Liver (tissue), 10 donors: ENCODE results near the gene USP30. TPM values are rescaled to one million over a fixed set of nuclear protein-coding genes. Genes with fewer than 3 reads are reported as not detected.

ENCODE experiments used
- DNase-seq: peaks from one replicate; pipeline ENCODE4 v3.0.0-alpha.2; 2017; ENCODE audit warnings: low spot score
- H3K27ac ChIP-seq, 2 donors: one replicate each; pipeline ENCODE4 v1.7.0; 2013; ENCODE audit warnings: inconsistent platforms in 2 of 2, low read length in 2 of 2, control low read depth in 1 of 2, low read depth in 1 of 2, mild to moderate bottlenecking in 1 of 2
- H3K27me3 ChIP-seq, 4 donors: one replicate each; pipeline versions ENCODE4 v1.6.1 to v1.7.0; 2013; ENCODE audit warnings: low read length in 3 of 4, inconsistent platforms in 1 of 4, mild to moderate bottlenecking in 1 of 4, moderate library complexity in 1 of 4; ENCODE audit not compliant: control insufficient read depth in 4 of 4, insufficient read depth in 4 of 4
- H3K36me3 ChIP-seq, 4 donors: one replicate each; pipeline versions ENCODE4 v1.6.1 to v1.7.0; 2013; ENCODE audit warnings: low read length in 3 of 4, mild to moderate bottlenecking in 3 of 4, low read depth in 1 of 4, moderate library complexity in 1 of 4; ENCODE audit not compliant: control insufficient read depth in 4 of 4, insufficient read depth in 3 of 4
- H3K4me1 ChIP-seq, 4 donors: one replicate each; pipeline versions ENCODE4 v1.6.1 to v1.7.0; 2013; ENCODE audit warnings: low read length in 3 of 4, mild to moderate bottlenecking in 3 of 4, moderate library complexity in 1 of 4; ENCODE audit not compliant: control insufficient read depth in 4 of 4, insufficient read depth in 4 of 4
- H3K4me3 ChIP-seq, 3 donors: one replicate each; pipeline versions ENCODE4 v1.6.1 to v1.7.0; 2013; ENCODE audit warnings: low read length in 3 of 3, control low read depth in 1 of 3, low read depth in 1 of 3, mild to moderate bottlenecking in 1 of 3
- H3K9ac ChIP-seq, 2 donors: one replicate each; pipeline ENCODE4 v1.7.0; 2013; ENCODE audit warnings: low read length in 2 of 2, mild to moderate bottlenecking in 2 of 2, moderate library complexity in 2 of 2, control low read depth in 1 of 2, low read depth in 1 of 2
- H3K9me3 ChIP-seq, 4 donors: one replicate each; pipeline versions ENCODE4 v1.6.1 to v1.7.0; 2013; ENCODE audit warnings: low read length in 3 of 4; ENCODE audit not compliant: control insufficient read depth in 4 of 4
- EGR1 ChIP-seq, 2 donors: IDR thresholded peaks; 2 replicates each; pipeline ENCODE4 v1.6.1; 2016 to 2018; ENCODE audit warnings: antibody characterized with exemption in 2 of 2, low read depth in 2 of 2
- FOXA2 ChIP-seq: IDR thresholded peaks from 2 replicates; pipeline ENCODE4 v1.6.1; 2016; ENCODE audit warnings: antibody characterized with exemption
- NR2F2 ChIP-seq: IDR thresholded peaks from 2 replicates; pipeline ENCODE4 v1.6.1; 2016; ENCODE audit warnings: antibody characterized with exemption
- RAD21 ChIP-seq, 2 donors: IDR thresholded peaks; 2 replicates each; pipeline ENCODE4 v1.6.1; 2016; ENCODE audit warnings: antibody characterized with exemption in 2 of 2, mild to moderate bottlenecking in 2 of 2
- REST ChIP-seq: IDR thresholded peaks from 2 replicates; pipeline ENCODE4 v1.6.1; 2016; ENCODE audit warnings: antibody characterized with exemption, mild to moderate bottlenecking
- RXRA ChIP-seq, 2 donors: IDR thresholded peaks; 2 replicates each; pipeline ENCODE4 v1.6.1; 2017 to 2018; ENCODE audit warnings: antibody characterized with exemption in 2 of 2, mild to moderate bottlenecking in 1 of 2
- SP1 ChIP-seq: IDR thresholded peaks from 2 replicates; pipeline ENCODE4 v1.6.1; 2018; ENCODE audit warnings: antibody characterized with exemption, mild to moderate bottlenecking
- YY1 ChIP-seq: IDR thresholded peaks from 2 replicates; pipeline ENCODE4 v1.6.1; 2016; ENCODE audit warnings: antibody characterized with exemption, mild to moderate bottlenecking
- WGBS: extraction: QIAGEN DNeasy Blood & Tissue Kit; methylation state at CpG from one replicate; pipeline ENCODE4 v1.1.7; 2013; 5-methylcytosine and 5-hydroxymethylcytosine counted together
- polyA plus RNA-seq, 2 donors: library from polyadenylated mRNA; stranded (reverse) in 1 of 2; unstranded in 1 of 2; fragments of 200-250 nt in 1 of 2; fragments of >200 nt in 1 of 2; fragmentation: Nextera tagmentation in 1 of 2; extraction: Ambion mirVana in 1 of 2; gene quantifications; one replicate each; pipeline versions ENCODE4 v1.2.1 to v1.2.3, GENCODE V29; 2013 to 2015
- small RNA-seq: library from RNA; depleted of rRNA; stranded (forward); fragments of <200 nt; gene quantifications from one replicate; pipeline ENCODE3, GENCODE V24; 2014
- total RNA-seq, 2 donors: library from RNA; depleted of rRNA; stranded (reverse); fragments of >200 nt; gene quantifications; one replicate each; pipeline ENCODE4 v1.2.3, GENCODE V29; 2014
- TF ChIP-seq, protein P1 (sequence below): IDR thresholded peaks from 2 replicates; pipeline ENCODE4 v1.6.1; 2016; ENCODE audit warnings: antibody characterized with exemption
- donor health status: healthy.
- donor health status: healthy.
- donor health status: healthy.
- donor health status: healthy.
- donor health status: healthy.

The USP30 gene
- total and polyA plus RNA-seq, 4 donors, result 6.4 to 12.1 (median 9.4) TPM

GRCh38 chr12:109137055-109137454, 84.7 kb downstream of the USP30 start:
- peak overlapping the region; percentile 9 to 37 for H3K27ac ChIP-seq
- TF ChIP-seq, protein P1, sequence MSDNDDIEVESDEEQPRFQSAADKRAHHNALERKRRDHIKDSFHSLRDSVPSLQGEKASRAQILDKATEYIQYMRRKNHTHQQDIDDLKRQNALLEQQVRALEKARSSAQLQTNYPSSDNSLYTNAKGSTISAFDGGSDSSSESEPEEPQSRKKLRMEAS, result no peak
- TF ChIP-seq EGR1 (IDR thresholded peaks at IDR 0.05; ENCODE audit: low read depth in 2 of 2) (no peak), RXRA (IDR thresholded peaks at IDR 0.05) (peak; percentile 11 to 22), SP1 (peak; percentile 36), REST (no peak), NR2F2 (peak; percentile 94), RAD21 (IDR thresholded peaks at IDR 0.05) (no peak), FOXA2 (no peak), YY1 (no peak)
- no peak overlapping the region for H3K4me3 ChIP-seq
- no peaks in the 10 kb centered on the region for H3K27me3 ChIP-seq
- no peak for DNase-seq
- WGBS, result 73% methylated on average over 2 of the region's 2 CpGs
- H3K4me1 ChIP-seq, result peaks cover 13 to 75% (median 56%) of the 10 kb centered on the region in 4 donors
- peaks cover 0 to 12% (median 5%) of the 10 kb centered on the region in 4 donors for H3K36me3 ChIP-seq
- H3K9me3 ChIP-seq, result no peaks in the 10 kb centered on the region
- no peak overlapping the region for H3K9ac ChIP-seq

Small RNA genes lying within 50 kb of the gene (small RNA-seq; reads per million reads assigned to genes)
- gene AC190387.1 (not detected), gene RNA5SP372 (not detected)

Other genes with a start within 250 kb of the USP30 start
- gene SSH1, start 195.0 kb upstream of the USP30 start, total RNA-seq, result 1 to 10 TPM; 4.7 to 8.5 TPM
- 1 to 10 TPM; 4.5 to 5.6 TPM for gene SSH1, start 195.0 kb upstream of the USP30 start, polyA plus RNA-seq
- 10 to 100 TPM in 1 of 2 donors, under 1 TPM in 1; 0.84 to 28.3 TPM for gene DAO, start 172.5 kb upstream of the USP30 start, total RNA-seq
- 10 to 100 TPM; 17.6 to 51.4 TPM for gene DAO, start 172.5 kb upstream of the USP30 start, polyA plus RNA-seq
- not detected for gene SVOP, start 31.5 kb upstream of the USP30 start, total RNA-seq
- gene SVOP, start 31.5 kb upstream of the USP30 start, polyA plus RNA-seq, result under 1 TPM in 1 of 2 donors, not detected in 1; 0.10 TPM
- 10 to 100 TPM in 1 of 2 donors, 1 to 10 TPM in 1; 6.8 to 24.2 TPM for gene ALKBH2, start 40.9 kb downstream of the USP30 start, total RNA-seq
- gene ALKBH2, start 40.9 kb downstream of the USP30 start, polyA plus RNA-seq, result 10 to 100 TPM; 15.7 to 24.7 TPM
- gene UNG, start 45.0 kb downstream of the USP30 start, total RNA-seq, result 10 to 100 TPM in 1 of 2 donors, 1 to 10 TPM in 1; 9.4 to 22.1 TPM
- 10 to 100 TPM; 14.1 to 15.7 TPM for gene UNG, start 45.0 kb downstream of the USP30 start, polyA plus RNA-seq
- gene ACACB, start 64.0 kb downstream of the USP30 start, total RNA-seq, result 100 to 1,000 TPM in 1 of 2 donors, 10 to 100 TPM in 1; 12.9 to 288 TPM
- 10 to 100 TPM; 46.5 to 57.8 TPM for gene ACACB, start 64.0 kb downstream of the USP30 start, polyA plus RNA-seq